Endothelial cell of umbilical vein (primary cell): ENCODE results near the gene HYPK. TPM values are rescaled to one million over a fixed set of nuclear protein-coding genes. Genes with fewer than 3 reads are reported as not detected.
"Not testable (repeated sequence)": the region's sequence is repeated elsewhere in the genome, so short reads cannot be mapped to it uniquely, and the experiment has no call there.

Source experiments
- BruUV-seq: library from RNA; stranded (reverse); fragments of 400-500 nt; replicated peaks from 2 replicates; lab custom pipeline; 2021; lab: Mats Ljungman, UMichigan
- CTCF ChIA-PET: fragments of 300-600, 350-600 bp; sonication (Branson Sonifier 250); formaldehyde crosslinking; loops from one replicate; lab custom pipeline; 2021; ENCODE audit warnings: antibody characterized with exemption, inconsistent platforms; lab: Charles Lee
- POLR2A ChIA-PET: fragments of 300-600, 350-600 bp; sonication (Branson Sonifier 250); formaldehyde crosslinking; loops from one replicate; lab custom pipeline; 2021; ENCODE audit warnings: antibody characterized with exemption, inconsistent platforms; lab: Charles Lee
- DNase-seq: peaks from one replicate; pipeline ENCODE4 v3.0.0-alpha.2; 2011; ENCODE audit warnings: low read depth, low spot score
- FAIRE-seq: peaks from 2 replicates; lab custom pipeline; 2011; peaks lifted over from hg19 to GRCh38; lab: Jason Lieb, UNC
- H2AFZ ChIP-seq: 2 replicates; pipeline ENCODE4 v1.6.0; 2012; ENCODE audit warnings: low read depth, low read length, control low read depth, inconsistent platforms
- H3K27ac ChIP-seq: 2 replicates; pipeline ENCODE4 v1.5.1; 2011; ENCODE audit warnings: low read depth, mild to moderate bottlenecking, control low read depth, low read length, moderate library complexity; ENCODE audit not compliant: insufficient read depth
- H3K27me3 ChIP-seq, 2 experiments: 2 replicates each; pipeline versions ENCODE4 v1.6.0 to v1.6.1; 2011; ENCODE audit warnings: low read length in 2 of 2, mixed read lengths in 1 of 2; ENCODE audit not compliant: control insufficient read depth in 2 of 2, insufficient read depth in 2 of 2
- H3K36me3 ChIP-seq, 2 experiments: 2 replicates in 1 of 2; 3 replicates in 1 of 2; pipeline ENCODE4 v1.5.1; 2011; ENCODE audit warnings: low read length in 2 of 2, mild to moderate bottlenecking in 1 of 2, moderate library complexity in 1 of 2; ENCODE audit not compliant: control insufficient read depth in 2 of 2, insufficient read depth in 2 of 2; ENCODE audit errors: extremely low read depth in 1 of 2
- H3K4me1 ChIP-seq: 3 replicates; pipeline ENCODE4 v1.5.1; 2011; ENCODE audit warnings: mild to moderate bottlenecking, low read length; ENCODE audit not compliant: control insufficient read depth, insufficient read depth; ENCODE audit errors: extremely low read depth
- H3K4me2 ChIP-seq: 2 replicates; pipeline ENCODE4 v1.6.1; 2011; ENCODE audit warnings: low read length, control low read depth, mixed read lengths; ENCODE audit not compliant: insufficient read depth
- H3K4me3 ChIP-seq, 3 experiments: fragments of 200-600 bp in 1 of 3; sonication (generic), shearing (Covaris generic) in 1 of 3; replicated peaks in 1 of 3; 2 replicates each; pipeline ENCODE4 v1.5.1; 2011 to 2016; ENCODE audit warnings: control low read depth in 3 of 3, low read length in 3 of 3, mild to moderate bottlenecking in 2 of 3, inconsistent platforms in 1 of 3, low read depth in 1 of 3, moderate library complexity in 1 of 3; ENCODE audit not compliant: insufficient read depth in 1 of 3
- H3K79me2 ChIP-seq: 2 replicates; pipeline ENCODE4 v1.6.0; 2012; ENCODE audit warnings: low read length, inconsistent platforms; ENCODE audit not compliant: control insufficient read depth, insufficient read depth
- H3K9ac ChIP-seq: replicated peaks from 2 replicates; pipeline ENCODE3; 2011; ENCODE audit warnings: low read length, control low read depth; ENCODE audit not compliant: insufficient read depth; ENCODE audit errors: extremely low read depth
- H3K9me1 ChIP-seq: replicated peaks from 3 replicates; pipeline ENCODE4 v1.6.0; 2011; ENCODE audit warnings: mild to moderate bottlenecking, low read length; ENCODE audit not compliant: control insufficient read depth, insufficient read depth; ENCODE audit errors: extremely low read depth
- H3K9me3 ChIP-seq: replicated peaks from 2 replicates; pipeline ENCODE4 v1.5.1; 2012; ENCODE audit warnings: low read length, inconsistent platforms; ENCODE audit not compliant: control insufficient read depth, insufficient read depth
- H4K20me1 ChIP-seq: replicated peaks from 2 replicates; pipeline ENCODE3; 2011; ENCODE audit warnings: mild to moderate bottlenecking, low read length; ENCODE audit not compliant: control insufficient read depth, insufficient read depth; ENCODE audit errors: extremely low read depth
- EZH2 ChIP-seq: IDR thresholded peaks from 2 replicates; pipeline ENCODE4 v1.6.1; 2012; ENCODE audit warnings: borderline replicate concordance, low read depth, mild to moderate bottlenecking, moderate library complexity, low read length, inconsistent platforms; ENCODE audit not compliant: severe bottlenecking
- FOS ChIP-seq: IDR thresholded peaks from 2 replicates; pipeline ENCODE4 v1.6.1; 2011; ENCODE audit warnings: mild to moderate bottlenecking, low read length, moderate library complexity, borderline replicate concordance; ENCODE audit not compliant: insufficient read depth
- GATA2 ChIP-seq: IDR thresholded peaks from 2 replicates; pipeline ENCODE4 v1.7.0; 2011; ENCODE audit warnings: low read depth, mild to moderate bottlenecking, moderate library complexity, mixed read lengths, low read length; ENCODE audit not compliant: insufficient read length, insufficient read depth
- JUN ChIP-seq: IDR thresholded peaks from 2 replicates; pipeline ENCODE4 v1.6.1; 2011; ENCODE audit warnings: borderline replicate concordance, low read depth; ENCODE audit not compliant: insufficient read length, insufficient read depth
- MAX ChIP-seq: IDR thresholded peaks from 2 replicates; pipeline ENCODE4 v1.6.1; 2011; ENCODE audit not compliant: insufficient read depth, insufficient read length
- MYC ChIP-seq: IDR thresholded peaks from one replicate; pipeline ENCODE4 v1.6.1; 2011; ENCODE audit warnings: mild to moderate bottlenecking, low read depth, low read length
- POLR2A ChIP-seq: IDR thresholded peaks from 2 replicates; pipeline ENCODE4 v1.6.1; 2012; ENCODE audit warnings: low read depth, mild to moderate bottlenecking, control low read depth, low read length
- POLR2AphosphoS5 ChIP-seq: IDR thresholded peaks from 2 replicates; pipeline ENCODE4 v1.6.1; 2012; ENCODE audit warnings: low read depth, mild to moderate bottlenecking, control low read depth, low read length, moderate library complexity; ENCODE audit not compliant: insufficient read depth
- dilution Hi-C: fragments of 300-500 bp; cut with MboI; formaldehyde crosslinking; loops from one replicate; pipeline ENCODE4 v1.15.0; 2019; ENCODE audit warnings: low sequenced_read_pairs; ENCODE audit not compliant: extremely low pct_ligation_motif_present
- intact Hi-C: fragments of 100-400 bp; cut with micrococcal nuclease; formaldehyde crosslinking; loops from one replicate; pipeline ENCODE4 v1.10.0; 2022
- polyA plus RNA-seq, 4 experiments: library from polyadenylated mRNA; depleted of rRNA in 3 of 4; stranded (reverse) in 3 of 4; unstranded in 1 of 4; fragments of >200 nt; gene quantifications; 2 replicates each; pipeline versions ENCODE4 v1.2.1 to v1.2.3, GENCODE V29; 2011 to 2012; ENCODE audit warnings: missing spikeins in 1 of 4
- total RNA-seq: library from RNA; stranded (reverse); gene quantifications from 2 replicates; pipeline ENCODE4 v1.2.3, GENCODE V29; 2021
- TF ChIP-seq, protein P1 (sequence below), 2 donors: IDR thresholded peaks; 1 replicate in 1 of 2; 2 replicates in 1 of 2; pipeline ENCODE4 v1.5.1; 2011; ENCODE audit warnings: low read length in 2 of 2, mild to moderate bottlenecking in 2 of 2, moderate library complexity in 2 of 2, control low read depth in 1 of 2, inconsistent platforms in 1 of 2, low read depth in 1 of 2; ENCODE audit not compliant: insufficient read depth in 1 of 2; ENCODE audit errors: extremely low read depth in 1 of 2

HYPK gene
- total and polyA plus RNA-seq, 2 donors (not counting 3 experiments of a cell fraction or from before 2014, with no cell fraction given), result 5.2 to 17.8 TPM

DNA sequence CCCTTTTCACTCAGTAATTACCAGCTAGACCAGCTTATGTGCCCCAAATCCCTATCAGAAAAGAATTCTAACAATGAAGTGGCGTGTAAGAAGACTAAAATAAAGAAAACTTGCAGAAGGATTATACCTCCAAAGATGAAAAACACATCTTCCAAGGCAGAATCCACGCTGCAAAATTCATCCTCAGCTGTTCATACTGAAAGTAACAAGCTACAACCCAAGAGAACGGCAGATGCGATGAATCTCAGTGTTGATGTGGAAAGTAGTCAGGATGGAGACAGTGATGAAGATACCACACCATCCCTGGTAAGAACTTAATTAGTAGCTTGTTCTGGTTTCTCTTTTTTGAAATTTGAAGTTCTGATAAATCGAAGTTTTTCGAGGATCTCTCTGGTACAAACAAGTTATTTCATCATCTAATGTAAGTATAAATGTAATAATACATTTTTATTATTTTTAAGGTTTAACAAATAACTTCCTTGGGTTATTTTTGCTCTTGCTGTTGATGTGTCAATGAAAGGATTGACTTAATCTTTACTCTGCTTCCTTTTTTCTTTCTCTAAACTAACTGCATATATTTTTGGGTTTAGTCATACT, 27.8 kb downstream of the HYPK start:
- Histone ChIP-seq H3K9me3 (no peaks in the 10 kb centered on the region), H3K79me2 (peaks cover 52% of the 10 kb centered on the region), H3K4me3 (peak overlapping the region in 2 of 3 experiments; percentile 57 to 88), H3K27ac (peak overlapping the region; percentile 15), H3K36me3 (no peaks in the 10 kb centered on the region), H3K9ac (peak overlapping the region; percentile 83), H3K9me1 (no peaks in the 10 kb centered on the region), H3K4me2 (peak overlapping the region; percentile 93), H3K27me3 (no peaks in the 10 kb centered on the region), H3K4me1 (peaks cover 19% of the 10 kb centered on the region), H2AFZ (peak overlapping the region; percentile 69), H4K20me1 (no peaks in the 10 kb centered on the region)
- dilution Hi-C loops (no loop called here), intact Hi-C loops (no loop called here)
- POLR2A ChIA-PET, result no interaction called here
- CTCF ChIA-PET, result interaction anchor here (1.4 to 2.0 kb wide), 2 partner anchors 9 to 673 kb away, joined by 6 to 9 read pairs; no protein-coding TSS in a partner anchor
- DNase-seq, result peak; percentile 4
- no TSS peak for BruUV-seq
- TF ChIP-seq POLR2A (no peak), JUN (no peak), MYC (no peak), GATA2 (no peak), EZH2 (no peak), POLR2AphosphoS5 (no peak), FOS (no peak), MAX (no peak)
- TF ChIP-seq, protein P1, sequence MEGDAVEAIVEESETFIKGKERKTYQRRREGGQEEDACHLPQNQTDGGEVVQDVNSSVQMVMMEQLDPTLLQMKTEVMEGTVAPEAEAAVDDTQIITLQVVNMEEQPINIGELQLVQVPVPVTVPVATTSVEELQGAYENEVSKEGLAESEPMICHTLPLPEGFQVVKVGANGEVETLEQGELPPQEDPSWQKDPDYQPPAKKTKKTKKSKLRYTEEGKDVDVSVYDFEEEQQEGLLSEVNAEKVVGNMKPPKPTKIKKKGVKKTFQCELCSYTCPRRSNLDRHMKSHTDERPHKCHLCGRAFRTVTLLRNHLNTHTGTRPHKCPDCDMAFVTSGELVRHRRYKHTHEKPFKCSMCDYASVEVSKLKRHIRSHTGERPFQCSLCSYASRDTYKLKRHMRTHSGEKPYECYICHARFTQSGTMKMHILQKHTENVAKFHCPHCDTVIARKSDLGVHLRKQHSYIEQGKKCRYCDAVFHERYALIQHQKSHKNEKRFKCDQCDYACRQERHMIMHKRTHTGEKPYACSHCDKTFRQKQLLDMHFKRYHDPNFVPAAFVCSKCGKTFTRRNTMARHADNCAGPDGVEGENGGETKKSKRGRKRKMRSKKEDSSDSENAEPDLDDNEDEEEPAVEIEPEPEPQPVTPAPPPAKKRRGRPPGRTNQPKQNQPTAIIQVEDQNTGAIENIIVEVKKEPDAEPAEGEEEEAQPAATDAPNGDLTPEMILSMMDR (IDR thresholded peaks at IDR 0.05; ENCODE audit: extremely low read depth in 1 of 2, insufficient read depth in 1 of 2, low read depth in 1 of 2, low read length in 2 of 2), result no peak
- FAIRE-seq, result no peak

GRCh38 chr15:43829951-43830540, 29.6 kb downstream of the HYPK start:
- H3K27ac ChIP-seq, intact Hi-C loops, BruUV-seq, DNase-seq, H3K9me3 ChIP-seq, H3K9me1 ChIP-seq, H4K20me1 ChIP-seq, FAIRE-seq, H3K36me3 ChIP-seq, dilution Hi-C loops, H2AFZ ChIP-seq, H3K4me2 ChIP-seq, H3K27me3 ChIP-seq, H3K9ac ChIP-seq, H3K4me3 ChIP-seq, CTCF ChIA-PET: not testable (repeated sequence)
- peaks cover 42% of the 10 kb centered on the region for H3K79me2 ChIP-seq
- H3K4me1 ChIP-seq, result peaks cover 15% of the 10 kb centered on the region
- POLR2A ChIA-PET, result interaction anchor here (0.7 kb wide), 1 partner anchor 459 kb away, joined by 11 read pairs; the partner anchor contains the start of gene GOLM2
